Stimulated activated CD8-positive, alpha-beta memory T cell treated with anti-CD3 and anti-CD28 coated beads, Interleukin-4, amount 100 ng/mL, for 4 hours (primary cell): ENCODE data around the gene CYP24A1.
A peak's percentile ranks its signal among the peaks of the same experiment; 100 is the strongest.

Experiments
- DNase-seq, 2 donors: peaks; one replicate each; pipeline ENCODE4 v3.0.0-alpha.2; 2020; ENCODE audit warnings: low read depth in 2 of 2, low spot score in 1 of 2

Gene CYP24A1

DNA sequence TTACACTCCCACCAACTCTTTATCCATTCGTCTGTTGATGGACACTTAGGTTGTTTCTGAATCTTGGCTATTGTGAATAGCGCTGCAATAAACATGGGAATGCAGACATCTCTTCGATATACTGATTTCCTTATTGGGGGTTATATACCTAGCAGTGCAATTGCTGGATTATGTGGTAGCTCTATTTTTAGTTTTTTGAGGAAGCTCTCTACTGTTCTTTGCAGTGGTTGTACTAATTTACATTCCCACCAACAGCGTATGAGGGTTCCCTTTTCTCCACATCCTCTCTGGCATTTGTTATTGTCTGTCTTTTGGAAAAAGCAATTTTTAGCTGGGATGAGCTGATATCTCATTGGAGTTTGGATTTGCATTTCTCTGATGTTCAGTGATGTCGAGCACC lies 29.5 kb upstream of the CYP24A1 start:
- no peak for DNase-seq

DNA sequence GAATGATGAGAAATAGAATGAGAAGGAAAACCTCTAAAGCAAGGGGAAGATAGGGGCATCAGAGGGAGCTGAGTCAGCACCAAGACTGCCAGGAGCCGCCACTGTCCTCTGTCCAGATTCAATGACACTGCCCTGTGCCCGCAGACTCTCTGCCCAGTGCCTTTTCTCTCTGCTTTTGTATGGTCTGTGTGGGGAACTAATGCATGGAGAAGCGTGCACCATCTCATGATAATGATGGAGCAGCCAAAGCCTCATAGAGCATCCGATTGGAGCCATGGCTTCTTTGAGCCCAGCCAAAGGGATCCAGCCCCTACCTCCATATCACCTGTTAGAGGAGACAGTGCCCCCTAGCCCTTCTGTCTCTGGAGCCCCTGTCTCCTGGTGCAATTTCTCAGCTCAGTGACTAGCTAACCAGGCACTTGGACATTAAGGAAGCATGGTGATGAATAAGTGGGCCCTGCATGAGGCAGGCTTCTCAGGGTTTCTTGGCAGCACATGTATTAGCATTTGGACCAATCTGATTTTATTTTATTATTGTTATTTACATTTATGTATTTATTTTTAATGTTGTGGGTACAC lies 27.6 kb upstream of the CYP24A1 start:
- no peak for DNase-seq

DNA sequence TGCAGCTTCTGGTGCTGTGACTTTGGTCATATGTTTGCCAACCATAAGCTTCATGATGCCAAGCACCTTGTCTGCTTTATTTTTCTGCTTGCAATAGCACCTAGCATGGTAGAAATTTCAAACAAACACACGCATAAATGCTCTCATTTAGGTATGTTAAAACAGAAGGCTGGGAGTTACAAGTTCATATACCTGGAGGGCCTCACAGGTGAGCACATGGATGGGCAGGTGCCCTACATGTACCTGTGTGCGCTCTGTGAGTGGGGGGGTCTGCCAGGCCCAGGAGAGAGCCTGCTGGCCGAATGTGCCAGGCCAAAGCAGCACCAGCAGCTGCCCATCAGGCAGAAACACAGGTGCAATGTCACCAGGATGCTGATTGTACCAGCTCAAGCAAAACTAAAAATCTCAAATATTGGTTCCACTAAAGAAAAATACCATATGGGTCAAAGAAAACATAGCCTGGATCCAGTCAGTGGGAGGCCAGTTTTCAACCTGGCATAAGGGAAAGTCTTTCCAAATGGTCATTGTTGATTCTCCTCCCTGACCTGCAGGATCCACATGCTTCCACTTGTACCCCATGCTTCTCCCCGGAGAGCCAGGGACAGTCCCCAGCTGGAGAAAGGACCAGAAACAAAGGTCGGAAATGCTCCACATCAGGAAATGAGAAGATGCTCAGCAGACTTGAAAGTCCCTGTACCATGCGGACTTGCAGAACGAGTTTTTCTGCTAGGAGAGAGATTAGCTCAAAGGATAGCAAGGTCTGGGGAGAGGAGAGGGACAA lies 26.9 kb upstream of the CYP24A1 start:
- DNase-seq, result no peak

DNA sequence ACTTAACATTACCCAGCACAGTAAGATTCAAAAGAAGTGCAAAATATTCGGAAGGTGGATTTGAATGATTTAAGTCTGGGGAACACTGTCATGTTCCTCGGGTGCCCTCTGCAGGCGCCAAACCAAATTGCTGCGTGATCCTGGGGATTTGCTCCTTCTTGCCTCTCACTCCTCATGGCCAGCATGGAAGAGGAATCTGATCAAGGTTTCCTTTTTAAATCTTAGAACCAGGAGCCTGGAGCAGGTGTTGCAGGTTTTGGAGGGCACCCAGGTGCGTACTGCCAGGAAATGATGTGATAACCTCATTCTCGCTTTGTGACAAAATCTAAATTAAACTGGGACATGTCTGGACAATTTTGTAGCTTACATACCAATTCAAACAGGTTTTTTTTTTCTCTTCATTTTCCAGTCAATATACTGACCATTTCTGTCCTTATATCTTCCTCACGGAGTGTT lies 26.0 kb upstream of the CYP24A1 start:
- DNase-seq, result peak; percentile 26 to 42

DNA sequence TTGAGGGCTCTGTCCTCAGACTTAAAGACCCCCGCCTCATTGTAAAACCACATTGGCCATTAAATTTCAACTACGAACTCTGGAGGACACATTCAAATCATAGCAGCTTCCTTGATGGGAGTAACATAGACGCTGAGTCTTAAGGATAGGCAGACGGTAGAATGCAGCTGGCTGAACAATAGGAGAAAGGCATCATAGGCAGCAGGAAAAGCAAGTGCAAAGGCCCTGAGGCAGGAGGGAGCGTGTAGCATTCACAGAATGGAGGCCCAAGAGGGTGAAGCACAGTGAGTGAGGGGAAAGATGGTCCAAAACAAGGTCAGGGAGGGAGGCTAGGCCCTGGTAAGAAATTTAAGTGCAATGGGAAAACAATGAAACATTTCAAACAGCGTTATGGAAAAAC lies 25.5 kb upstream of the CYP24A1 start:
- no peak for DNase-seq

DNA sequence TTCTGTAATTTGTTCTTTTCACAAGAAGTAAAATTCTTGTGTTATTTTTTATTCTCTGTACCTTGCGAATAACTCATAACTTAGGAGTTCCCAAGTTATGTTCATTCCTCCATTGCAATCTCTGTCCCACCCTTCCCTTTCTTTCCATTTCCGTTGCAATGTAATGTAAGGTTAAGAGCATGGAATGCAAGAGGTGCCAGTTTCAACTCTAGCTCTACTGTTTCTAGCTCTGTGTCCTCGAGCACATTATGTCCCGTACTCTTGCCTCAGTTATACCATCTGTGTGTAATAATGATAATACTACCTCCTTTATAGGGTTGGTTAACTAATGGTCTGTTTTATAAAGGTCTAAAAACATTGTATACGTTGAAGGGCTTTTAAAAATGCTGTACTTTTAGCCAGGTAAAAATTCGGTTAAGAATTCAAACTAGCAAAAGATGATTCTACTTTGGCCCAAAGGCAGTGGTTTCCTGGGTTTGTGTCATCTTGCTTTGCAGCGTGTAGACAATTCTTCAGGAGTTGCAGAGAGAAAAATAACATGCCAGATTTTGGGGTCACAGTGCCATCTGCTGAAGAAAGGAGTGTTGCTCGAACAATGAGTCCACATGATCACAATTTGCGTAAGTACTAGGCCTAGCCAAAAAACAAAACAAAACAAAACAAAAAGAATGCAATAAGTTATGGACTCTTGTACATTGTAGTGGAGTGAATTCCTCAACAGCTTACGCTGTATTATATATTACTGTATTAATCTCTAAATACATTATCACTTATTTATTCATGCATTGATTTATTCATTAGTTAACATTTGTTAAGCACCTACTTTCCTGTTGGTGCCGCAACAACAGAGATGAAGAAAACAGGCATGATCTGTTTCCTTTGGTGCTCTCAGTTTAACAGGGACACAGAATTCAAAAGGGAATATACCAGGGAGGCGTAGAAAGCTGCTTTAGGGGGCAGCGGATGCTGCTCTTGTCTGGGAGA lies 24.1 kb upstream of the CYP24A1 start:
- DNase-seq, result no peak

DNA sequence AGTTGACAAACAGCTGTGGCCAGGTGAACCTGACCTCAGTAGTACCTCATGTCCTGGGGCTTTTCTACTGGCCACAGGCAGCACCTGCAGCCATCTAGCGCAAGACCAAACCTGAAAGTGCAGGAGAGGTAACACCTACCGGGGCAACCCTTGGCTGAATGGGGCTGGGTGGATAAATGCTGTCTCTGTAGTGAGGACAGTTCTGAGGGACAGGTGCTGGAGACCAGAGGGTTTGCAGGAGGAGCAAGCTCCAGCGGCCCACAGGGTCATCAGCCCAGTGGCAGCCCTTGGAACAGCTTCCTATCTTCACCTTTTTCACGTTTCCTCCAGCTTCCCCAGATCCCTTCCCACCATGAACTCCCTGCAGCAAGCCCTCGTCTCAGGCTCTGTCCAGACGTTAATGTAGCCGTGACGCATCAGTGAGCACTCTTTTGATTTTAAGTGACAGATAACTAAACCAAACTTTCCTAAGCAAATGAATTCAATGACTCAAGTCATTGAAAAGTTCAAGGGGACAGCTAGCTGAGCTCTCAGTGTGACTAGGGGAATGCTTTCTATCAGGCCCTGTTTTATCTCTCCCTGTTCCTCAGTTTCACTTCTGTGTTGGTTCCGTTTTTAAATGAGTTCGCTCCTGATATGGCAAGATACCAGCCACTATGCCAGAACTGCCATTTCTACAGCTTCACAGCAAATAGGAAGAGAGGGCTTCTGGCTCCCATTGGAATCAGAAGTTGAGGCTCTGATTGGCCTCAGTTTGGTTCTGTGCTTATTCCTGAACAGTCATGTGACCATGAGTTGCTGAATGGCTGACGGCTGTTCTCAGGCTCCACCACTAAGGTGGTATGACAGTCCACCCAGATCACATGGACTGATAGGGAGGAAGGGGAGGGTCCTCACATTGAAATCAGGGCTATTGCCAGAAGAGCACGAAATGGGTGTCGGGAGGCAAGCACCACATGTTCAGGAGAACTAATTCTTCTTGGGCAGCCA lies 22.0 kb upstream of the CYP24A1 start:
- DNase-seq, result no peak

DNA sequence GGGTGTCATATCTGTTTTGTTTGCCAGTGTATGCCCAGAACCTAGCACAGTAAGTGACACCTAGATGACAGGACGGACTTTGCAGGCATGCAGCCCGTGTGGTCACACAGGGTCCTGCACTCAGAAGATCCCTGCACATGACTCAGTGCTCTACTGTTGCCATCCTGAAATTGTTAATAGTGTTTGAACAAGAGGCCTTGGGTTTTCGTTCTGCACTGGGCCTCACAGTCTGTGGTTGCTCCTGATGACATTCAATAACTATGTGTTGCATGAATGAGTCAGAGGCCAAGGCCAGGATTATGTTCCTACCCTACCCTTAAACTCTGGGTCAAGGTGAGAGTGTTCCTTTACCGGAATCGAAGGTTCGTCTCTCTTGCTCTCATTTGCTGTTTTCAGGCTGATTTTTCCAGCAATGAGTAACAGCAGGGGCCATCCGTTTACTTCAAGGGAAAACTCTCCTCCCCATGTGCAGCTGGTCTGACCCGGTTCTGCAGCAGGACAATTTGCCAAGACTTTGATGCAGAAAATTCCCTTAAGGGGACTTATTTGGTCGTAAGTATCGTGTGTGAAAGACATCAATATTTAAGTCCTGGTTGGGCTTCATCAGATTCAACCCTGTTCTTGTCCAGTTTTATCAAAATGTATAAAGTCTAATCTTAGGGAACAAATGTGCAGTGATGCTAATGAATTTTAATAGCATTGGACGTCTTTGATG lies 21.1 kb upstream of the CYP24A1 start:
- DNase-seq, result no peak

DNA sequence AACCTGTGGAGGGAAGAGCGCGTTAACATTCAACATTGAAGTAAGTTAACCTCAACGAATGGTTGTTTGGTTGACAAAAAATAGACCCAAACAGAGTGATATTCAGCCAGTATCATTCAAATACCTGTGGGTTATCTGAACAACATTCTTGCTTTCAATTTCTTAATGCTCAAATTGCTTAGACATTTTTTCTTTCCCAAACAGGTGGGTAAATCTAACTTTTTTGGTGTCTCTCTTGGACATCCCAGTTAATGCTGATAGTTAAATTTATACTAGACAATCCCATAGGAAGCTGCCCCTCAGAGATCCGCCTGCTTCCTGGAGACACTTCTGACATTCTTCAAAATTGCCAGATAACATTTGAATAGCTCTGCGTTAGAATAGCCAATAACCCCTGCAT lies 20.0 kb upstream of the CYP24A1 start:
- DNase-seq, result no peak

DNA sequence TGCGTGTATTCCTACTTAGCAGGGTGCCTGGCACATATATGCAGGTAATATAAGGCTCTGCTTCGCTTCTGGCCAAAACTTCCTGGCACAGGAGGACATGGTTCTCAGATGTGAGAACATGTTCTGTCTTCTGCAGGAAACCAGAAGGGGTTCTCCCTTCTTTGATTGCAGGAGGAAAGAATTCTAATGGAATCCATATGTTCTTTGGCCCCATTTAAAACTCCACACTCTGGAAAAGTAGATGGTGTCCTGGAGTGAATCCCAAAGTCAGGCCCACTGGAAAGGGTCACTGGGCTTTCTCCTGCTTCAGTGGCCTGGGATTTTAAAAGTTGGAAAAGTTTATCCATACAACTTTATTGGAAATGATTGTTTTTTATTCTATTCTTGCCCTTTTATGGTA lies 16.4 kb upstream of the CYP24A1 start:
- no peak for DNase-seq

DNA sequence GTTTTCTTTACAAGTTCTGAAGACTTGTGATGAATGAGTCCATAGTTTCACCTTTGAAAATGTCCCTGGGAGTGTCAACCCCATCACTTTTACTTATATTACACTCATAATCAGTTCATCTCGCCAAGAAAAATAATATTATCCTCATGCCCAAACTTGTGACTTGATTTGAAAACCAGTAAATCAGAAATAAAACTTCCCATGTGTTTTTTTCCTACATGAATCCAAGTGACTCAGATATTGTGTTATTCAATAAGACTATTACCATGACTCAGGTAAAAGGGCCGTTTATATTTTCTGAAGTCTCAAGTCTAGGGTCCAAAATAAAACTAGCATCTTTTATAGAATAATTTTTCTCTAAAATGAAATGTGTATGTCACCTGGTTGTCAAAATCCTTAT lies 15.8 kb upstream of the CYP24A1 start:
- DNase-seq, result no peak

DNA sequence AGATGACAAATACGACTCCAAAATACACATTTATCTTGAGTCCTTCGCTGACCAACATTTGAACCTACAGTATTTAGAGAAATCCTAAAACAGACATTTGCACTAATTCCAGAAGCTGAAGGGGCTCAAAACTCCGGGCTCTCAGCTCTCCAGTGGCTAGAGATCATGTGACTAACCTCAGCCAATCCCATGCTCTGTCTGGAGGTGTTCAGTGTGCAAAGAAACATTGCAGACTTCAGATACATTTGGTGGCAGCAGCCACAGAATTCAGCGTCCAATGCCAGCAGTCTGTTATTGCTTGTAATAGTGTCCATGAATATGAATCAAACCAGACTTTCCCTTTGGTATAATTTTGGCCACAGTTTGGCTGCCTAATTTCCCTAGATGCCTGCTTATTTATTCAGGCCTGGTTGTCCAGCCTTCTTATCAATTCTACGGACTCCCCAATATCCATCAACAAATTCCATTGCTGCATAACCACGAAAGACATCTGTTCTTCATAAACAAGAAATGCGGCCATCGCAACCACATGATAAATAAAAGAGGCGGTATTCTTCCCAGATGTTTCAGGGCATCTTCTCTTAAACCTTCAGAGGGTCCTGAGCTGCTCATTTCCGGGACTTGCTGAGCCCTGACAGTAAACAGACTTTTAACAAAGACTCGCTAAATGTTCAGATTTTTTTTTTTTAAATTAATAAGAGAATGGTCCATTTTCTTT lies 14.5 kb upstream of the CYP24A1 start:
- no peak for DNase-seq

DNA sequence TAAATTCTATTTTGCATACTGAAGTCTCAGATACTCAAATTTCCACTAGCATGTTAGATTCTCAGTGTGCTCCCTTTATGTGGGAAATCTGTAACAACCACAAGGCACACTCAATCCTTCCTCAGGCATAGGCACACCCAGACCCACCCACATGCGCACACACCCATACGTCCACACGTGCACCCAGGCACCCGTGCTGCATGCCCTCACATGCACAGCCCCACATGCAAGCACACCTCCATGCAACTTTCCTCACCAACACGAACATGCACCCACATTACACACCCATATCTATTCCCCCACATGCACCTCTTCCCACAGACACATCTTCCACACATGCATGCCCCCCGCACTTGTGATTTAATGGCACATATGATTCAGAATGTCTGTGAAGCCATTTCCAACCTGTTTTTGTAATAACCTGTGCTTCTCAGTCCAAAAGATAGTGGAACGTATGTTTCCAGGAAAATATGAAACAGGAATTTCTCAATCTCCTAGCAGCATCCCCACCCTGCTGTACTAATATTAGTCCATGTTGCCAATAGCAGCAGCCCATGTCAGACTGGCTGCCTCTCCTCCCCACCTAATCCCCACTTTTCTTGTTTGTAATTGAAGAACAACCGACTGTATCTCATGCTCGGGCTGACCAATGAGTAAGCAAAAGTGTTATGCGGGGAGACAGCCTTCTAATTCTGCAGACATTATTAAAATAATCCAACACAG lies 11.3 kb upstream of the CYP24A1 start:
- DNase-seq, result no peak

DNA sequence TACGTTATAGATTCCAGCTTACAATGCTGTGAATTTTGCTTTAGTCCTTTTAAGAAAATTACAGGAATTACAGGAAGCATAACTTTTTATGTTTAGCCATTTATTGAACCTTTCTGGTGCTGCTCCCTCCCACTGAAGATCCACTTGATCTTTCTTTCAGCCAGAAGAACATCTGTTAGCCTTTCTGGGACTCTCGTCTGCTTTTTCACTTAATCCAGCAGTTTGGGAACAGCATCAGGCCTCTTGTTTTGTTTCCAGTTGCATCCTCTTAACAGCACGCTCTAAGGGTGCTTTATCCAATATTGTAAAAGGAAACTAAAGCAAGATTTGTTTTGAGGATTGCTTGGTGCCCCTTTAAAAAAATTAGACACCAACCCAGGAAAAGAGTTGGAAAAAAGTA lies 10.3 kb upstream of the CYP24A1 start:
- no peak for DNase-seq

DNA sequence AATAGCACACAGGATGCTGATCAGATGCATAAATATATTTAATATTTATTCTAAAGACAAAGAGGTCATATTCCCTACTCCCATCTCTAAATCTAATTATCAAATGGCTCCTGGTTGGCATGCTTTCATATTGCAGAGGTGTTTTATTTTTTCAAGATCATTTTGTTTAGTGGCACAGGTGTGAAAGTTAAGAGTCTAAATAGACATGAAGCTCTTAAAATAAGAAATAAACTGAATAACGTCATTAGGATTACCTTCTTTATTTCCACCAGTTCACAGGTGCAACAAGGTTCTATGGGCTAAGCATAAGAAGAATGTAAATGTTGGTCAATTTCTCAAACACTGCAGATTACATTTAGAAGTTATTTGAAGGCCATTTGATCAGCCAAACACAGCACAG lies 7.1 kb upstream of the CYP24A1 start:
- no peak for DNase-seq

DNA sequence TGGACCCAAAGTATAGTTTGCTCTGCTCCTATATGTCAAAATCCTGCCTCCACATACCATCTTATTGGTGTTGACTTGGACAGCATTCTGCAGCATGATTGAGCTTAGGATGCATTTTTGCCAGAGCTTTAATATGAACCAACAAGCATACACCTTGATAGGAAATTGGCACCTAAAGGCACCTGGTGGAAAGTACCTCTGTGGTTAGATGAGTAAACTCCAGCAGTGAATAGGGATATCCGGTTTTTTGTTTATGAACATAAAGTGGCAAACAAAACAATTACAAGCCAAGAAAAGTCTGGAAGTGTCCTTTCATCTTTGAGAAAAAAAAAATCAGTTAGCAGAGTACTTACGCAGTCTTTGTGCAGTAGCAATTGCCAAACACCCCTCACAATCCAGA lies 6.2 kb upstream of the CYP24A1 start:
- DNase-seq, result no peak

DNA sequence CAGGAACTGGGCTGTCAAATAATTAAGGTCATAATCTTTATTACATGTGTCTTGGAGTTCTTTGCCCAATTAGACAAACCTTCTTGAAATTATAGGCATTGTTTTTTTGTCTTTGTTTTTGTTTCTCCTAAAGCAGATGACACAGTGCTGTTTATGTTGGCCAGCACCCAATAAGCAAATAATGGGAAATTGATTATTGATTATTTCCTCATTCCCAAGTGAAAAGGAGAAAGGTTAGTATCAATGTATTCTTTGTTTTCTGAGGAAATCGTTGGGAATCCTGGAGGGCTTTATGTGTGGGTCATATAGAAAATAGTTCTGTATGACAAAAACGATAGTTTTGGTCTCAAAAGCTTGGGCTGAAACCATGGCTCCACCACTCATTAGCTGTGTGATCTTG lies 4.5 kb upstream of the CYP24A1 start:
- DNase-seq, result no peak

DNA sequence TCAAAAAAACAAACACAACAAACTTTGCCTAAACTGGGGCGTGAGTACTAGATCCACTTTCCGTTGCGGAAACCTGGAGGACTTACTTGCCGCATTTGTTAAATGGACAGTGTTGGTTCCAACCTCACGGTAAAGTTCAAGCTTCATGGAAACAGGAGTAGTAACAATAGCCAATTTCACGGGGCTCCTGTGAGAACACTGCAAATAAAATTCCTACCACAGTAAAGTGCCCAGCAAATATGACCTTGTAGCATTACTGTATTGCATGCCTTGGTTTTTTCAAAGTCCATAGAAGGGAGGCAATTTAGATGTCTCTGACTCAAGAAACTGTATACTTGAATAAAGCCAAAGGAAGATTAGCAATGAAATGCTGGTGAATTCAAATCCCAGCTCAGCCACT lies 3.6 kb upstream of the CYP24A1 start:
- DNase-seq, result no peak

DNA sequence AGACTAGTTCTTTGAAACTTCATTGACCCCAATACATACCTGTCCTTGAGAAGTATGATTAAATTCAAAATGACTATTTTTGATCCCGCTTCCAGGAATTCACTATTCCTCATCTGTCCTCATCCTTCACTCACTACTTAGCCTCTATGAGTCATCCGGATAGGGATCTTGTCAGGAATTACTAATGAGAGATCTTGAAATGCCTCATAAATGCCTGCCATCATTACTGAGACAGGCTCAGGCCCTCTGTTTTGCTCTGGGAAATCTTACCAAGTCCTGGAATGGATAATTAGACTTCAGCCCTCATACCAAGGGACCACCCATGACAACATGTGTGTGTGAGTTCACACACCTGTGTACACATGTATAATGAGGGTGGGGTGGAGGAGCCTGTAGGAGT lies 2.8 kb upstream of the CYP24A1 start:
- DNase-seq, result no peak
